SK-N-MC (cell line): Measurements from ENCODE around the gene AK5.

Experiments
- DNase-seq: peaks from one replicate; pipeline ENCODE4 v3.0.0-alpha.2; 2011; ENCODE audit warnings: low read depth, low spot score
- H3K27ac ChIP-seq: fragments of 200-600 bp; sonication (generic); 2 replicates; pipeline ENCODE4 v1.5.1; 2016; ENCODE audit warnings: mixed run types
- H3K36me3 ChIP-seq: fragments of 200-600 bp; sonication (generic); 2 replicates; pipeline ENCODE4 v1.6.1; 2017; ENCODE audit warnings: antibody characterized with exemption, low read length, mixed read lengths; ENCODE audit not compliant: insufficient read depth
- H3K4me3 ChIP-seq: fragments of 200-600 bp; sonication (generic); 2 replicates; pipeline ENCODE4 v1.5.1; 2016
- H3K9ac ChIP-seq: fragments of 200-600 bp; sonication (generic); 2 replicates; pipeline ENCODE4 v1.8.0; 2017; ENCODE audit warnings: mixed run types, mixed read lengths; ENCODE audit not compliant: insufficient read length
- H3K9me3 ChIP-seq: fragments of 200-600 bp; sonication (generic); 2 replicates; pipeline ENCODE4 v1.6.1; 2017; ENCODE audit warnings: low read depth, mild to moderate bottlenecking, antibody characterized with exemption, low read length, moderate library complexity, mixed read lengths
- EZH2 ChIP-seq: fragments of 200-600 bp; sonication (generic); IDR thresholded peaks from one replicate; pipeline ENCODE4 v1.6.1; 2017; ENCODE audit warnings: antibody characterized with exemption
- FOXP2 ChIP-seq: optimal IDR thresholded peaks from 2 replicates; pipeline ENCODE3; 2011; ENCODE audit warnings: mild to moderate bottlenecking, moderate library complexity; ENCODE audit not compliant: insufficient read depth; ENCODE audit errors: extremely low read length, control extremely low read depth
- POLR2AphosphoS5 ChIP-seq: IDR thresholded peaks from 2 replicates; pipeline ENCODE4 v1.6.1; 2012; ENCODE audit warnings: mild to moderate bottlenecking, low read depth, low read length, borderline replicate concordance

The AK5 gene

DNA sequence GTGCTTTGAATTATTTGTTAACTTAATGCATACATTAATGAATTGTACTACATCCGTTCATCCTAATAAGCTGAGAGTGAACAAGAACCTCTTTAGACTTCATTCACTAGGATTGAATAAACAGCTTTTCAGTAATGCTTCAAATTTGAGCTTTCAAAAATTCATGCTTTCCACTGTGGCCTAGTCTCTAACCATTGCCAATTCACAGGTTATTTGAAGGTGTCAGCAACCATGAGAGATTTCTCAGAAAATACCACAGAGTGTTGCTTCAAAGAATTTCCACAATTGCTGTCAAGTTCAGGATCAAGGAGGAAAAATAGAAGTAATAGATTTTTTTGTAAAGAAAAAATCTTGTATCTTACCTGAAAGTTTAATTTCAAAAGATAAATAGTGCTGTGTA is 72.7 kb downstream of the AK5 start:
- Histone ChIP-seq H3K4me3 (no peak overlapping the region), H3K27ac (no peak overlapping the region), H3K9me3 (no peaks in the 10 kb centered on the region), H3K36me3 (no peaks in the 10 kb centered on the region), H3K9ac (no peak overlapping the region)
- no peak for TF ChIP-seq POLR2AphosphoS5
- TF ChIP-seq EZH2, result no peak
- DNase-seq, result no peak

DNA sequence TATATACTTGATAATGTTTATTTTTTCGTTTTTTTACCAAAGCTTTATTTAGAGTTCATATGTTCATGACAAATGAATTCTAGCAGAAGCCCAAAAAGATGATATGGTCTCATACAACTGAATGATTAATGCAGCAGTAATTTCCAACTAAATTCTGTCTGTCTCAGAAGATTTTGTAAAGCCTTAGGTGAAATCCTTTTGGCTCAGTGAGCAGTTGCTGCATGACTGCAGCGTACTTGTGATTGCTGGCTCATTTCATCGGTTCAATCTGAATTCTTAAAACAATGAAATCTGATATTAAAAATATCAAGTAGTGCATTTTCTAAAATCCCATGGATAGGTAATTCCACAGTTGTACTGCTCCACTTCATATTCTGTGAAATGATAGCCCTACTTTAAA is 73.2 kb downstream of the AK5 start:
- Histone ChIP-seq H3K9ac (no peak overlapping the region), H3K9me3 (no peaks in the 10 kb centered on the region), H3K36me3 (no peaks in the 10 kb centered on the region), H3K27ac (no peak overlapping the region), H3K4me3 (no peak overlapping the region)
- DNase-seq, result no peak
- TF ChIP-seq POLR2AphosphoS5 (no peak), EZH2 (no peak), FOXP2 (no peak)

DNA sequence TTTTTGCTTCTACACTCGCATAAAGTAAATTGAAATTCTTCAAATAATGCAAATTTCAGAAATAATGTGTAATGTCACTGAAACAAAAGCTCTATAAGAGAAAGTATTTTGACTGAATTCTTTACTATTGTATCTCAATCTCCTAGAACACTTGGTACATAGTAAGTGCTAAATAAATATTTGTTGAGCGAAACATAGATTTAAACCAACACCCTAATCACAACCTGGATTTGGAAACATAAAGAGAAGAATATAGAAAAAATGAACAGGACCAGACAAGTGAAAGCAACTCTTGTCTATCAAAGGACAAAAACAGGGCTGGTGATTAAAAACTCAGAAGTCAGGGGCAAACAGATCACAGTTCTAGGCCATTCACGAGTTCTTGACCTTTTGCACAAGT is 74.3 kb downstream of the AK5 start:
- TF ChIP-seq EZH2 (no peak), FOXP2 (no peak), POLR2AphosphoS5 (no peak)
- Histone ChIP-seq H3K9ac (no peak overlapping the region), H3K9me3 (no peaks in the 10 kb centered on the region), H3K4me3 (no peak overlapping the region), H3K27ac (no peak overlapping the region), H3K36me3 (no peaks in the 10 kb centered on the region)
- DNase-seq, result no peak

GRCh38 chr1:77360256-77360655 is 78.4 kb downstream of the AK5 start:
- no peak overlapping the region for H3K4me3 ChIP-seq
- H3K9me3 ChIP-seq, result no peaks in the 10 kb centered on the region
- no peaks in the 10 kb centered on the region for H3K36me3 ChIP-seq
- H3K27ac ChIP-seq, result no peak overlapping the region
- TF ChIP-seq POLR2AphosphoS5, result no peak
- DNase-seq, result no peak
- H3K9ac ChIP-seq, result no peak overlapping the region

DNA sequence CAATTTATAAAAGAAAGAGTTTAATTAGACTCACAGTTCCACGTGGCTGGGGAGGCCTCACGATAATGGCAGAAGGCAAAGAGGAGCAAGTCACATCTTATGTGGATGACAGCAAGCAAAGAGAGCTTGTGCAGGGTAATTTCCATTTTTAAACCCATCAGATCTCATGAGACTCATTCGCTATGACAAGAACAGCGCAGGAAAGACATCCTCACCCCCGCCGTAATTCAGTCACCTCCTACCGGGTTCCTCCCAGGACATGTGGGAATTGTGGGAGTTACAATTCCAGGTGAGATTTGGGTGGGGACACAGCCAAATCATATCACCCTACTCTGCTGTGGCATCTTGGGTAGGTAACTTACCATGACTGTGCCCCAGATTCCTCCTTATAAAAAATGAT is 79.8 kb downstream of the AK5 start:
- no peaks in the 10 kb centered on the region for H3K9me3 ChIP-seq
- H3K4me3 ChIP-seq, result no peak overlapping the region
- no peak for DNase-seq
- H3K9ac ChIP-seq, result no peak overlapping the region
- TF ChIP-seq POLR2AphosphoS5, result no peak
- no peak for TF ChIP-seq EZH2
- no peak for TF ChIP-seq FOXP2
- H3K27ac ChIP-seq, result no peak overlapping the region
- H3K36me3 ChIP-seq, result no peaks in the 10 kb centered on the region

DNA sequence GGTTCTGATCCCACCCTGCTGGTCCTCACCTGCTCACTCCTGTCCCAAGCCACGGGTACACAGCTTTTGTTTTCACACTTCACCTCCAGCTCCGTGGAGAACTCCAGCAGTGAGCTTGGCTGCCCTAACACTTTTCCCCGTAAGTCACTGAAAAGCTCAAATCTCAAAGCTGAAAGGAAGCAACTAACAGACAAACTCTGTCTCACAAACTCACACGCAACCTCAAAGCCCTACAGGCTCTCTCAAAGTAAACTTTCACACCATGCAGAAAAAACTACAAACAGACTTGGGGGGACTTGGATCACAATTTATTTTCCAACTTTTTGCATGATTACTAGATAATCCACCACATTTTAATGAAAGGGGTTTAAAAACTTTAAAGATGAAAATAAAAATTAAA is 88.3 kb downstream of the AK5 start:
- Histone ChIP-seq H3K9me3 (no peaks in the 10 kb centered on the region), H3K27ac (no peak overlapping the region), H3K36me3 (no peaks in the 10 kb centered on the region), H3K9ac (no peak overlapping the region), H3K4me3 (no peak overlapping the region)
- DNase-seq, result no peak
- TF ChIP-seq EZH2 (no peak), POLR2AphosphoS5 (no peak), FOXP2 (no peak)

DNA sequence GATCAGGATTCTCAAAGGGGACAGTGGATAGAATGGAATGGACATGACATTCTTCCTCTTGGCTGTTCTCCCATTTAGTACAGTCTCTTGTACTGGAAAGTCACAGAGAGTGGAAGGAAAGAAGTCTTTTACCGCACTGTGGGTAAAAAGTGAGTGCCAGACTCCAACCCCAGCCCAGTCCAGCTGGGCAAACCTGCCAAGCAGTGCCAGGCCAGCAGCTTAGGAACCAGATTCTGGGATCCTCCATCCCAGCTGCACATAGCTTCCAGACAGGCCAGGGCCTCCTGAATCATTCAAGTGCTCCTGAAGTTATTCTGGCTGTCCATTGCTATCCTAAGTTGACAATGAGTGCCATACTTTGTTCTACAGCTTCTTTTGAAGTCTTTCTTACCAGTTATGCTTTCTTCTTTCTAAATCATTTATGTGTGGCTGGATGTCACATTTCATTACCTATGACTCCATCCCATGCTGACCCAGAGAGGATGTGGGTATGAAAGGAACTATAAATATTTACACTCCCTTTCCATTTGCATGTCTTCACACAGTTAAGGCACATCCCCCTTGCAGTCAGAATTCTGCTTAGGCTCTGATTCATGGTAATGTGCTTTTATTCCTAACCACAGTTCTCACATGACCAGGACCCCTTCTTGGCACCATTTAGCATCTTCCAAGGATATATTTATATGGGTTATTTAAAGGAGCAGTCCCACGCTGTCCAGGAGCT is 88.9 kb downstream of the AK5 start:
- Histone ChIP-seq H3K9ac (no peak overlapping the region), H3K4me3 (no peak overlapping the region), H3K9me3 (no peaks in the 10 kb centered on the region), H3K27ac (no peak overlapping the region), H3K36me3 (no peaks in the 10 kb centered on the region)
- no peak for DNase-seq
- TF ChIP-seq EZH2, result no peak
- no peak for TF ChIP-seq FOXP2
- no peak for TF ChIP-seq POLR2AphosphoS5

GRCh38 chr1:77371396-77371795 is 89.6 kb downstream of the AK5 start:
- Histone ChIP-seq H3K9ac (no peak overlapping the region), H3K9me3 (no peaks in the 10 kb centered on the region), H3K36me3 (no peaks in the 10 kb centered on the region), H3K27ac (no peak overlapping the region), H3K4me3 (no peak overlapping the region)
- no peak for TF ChIP-seq POLR2AphosphoS5
- TF ChIP-seq EZH2, result no peak
- no peak for TF ChIP-seq FOXP2
- DNase-seq, result no peak

- TF ChIP-seq POLR2AphosphoS5 (no peak), FOXP2 (no peak), EZH2 (no peak)
These were observed 91.9 kb downstream of the AK5 start for GRCh38 chr1:77373702-77374101.

GRCh38 chr1:77375541-77375940 is 93.7 kb downstream of the AK5 start:
- no peak for DNase-seq
- Histone ChIP-seq H3K4me3 (no peak overlapping the region), H3K27ac (no peak overlapping the region), H3K36me3 (no peaks in the 10 kb centered on the region), H3K9ac (no peak overlapping the region), H3K9me3 (no peaks in the 10 kb centered on the region)
- TF ChIP-seq POLR2AphosphoS5, result no peak
- no peak for TF ChIP-seq FOXP2
- no peak for TF ChIP-seq EZH2

More at GRCh38 chr1:77373702-77374101, 91.9 kb downstream of the AK5 start:
- Histone ChIP-seq H3K4me3 (no peak overlapping the region), H3K27ac (no peak overlapping the region), H3K9me3 (no peaks in the 10 kb centered on the region), H3K9ac (no peak overlapping the region), H3K36me3 (no peaks in the 10 kb centered on the region)
- no peak for DNase-seq
